Transverse colon (tissue), 4 donors: ENCODE measurements around the gene SP2. TPM values are rescaled to one million over a fixed set of nuclear protein-coding genes. Genes with fewer than 3 reads are reported as not detected.

Source experiments
- DNase-seq: peaks from one replicate; pipeline ENCODE4 v3.0.0-alpha.2; 2019
- H3K27ac ChIP-seq, 4 donors: fragments of 200-600 bp; sonication (generic); 2 replicates each; pipeline ENCODE4 v1.5.1; 2016 to 2018; ENCODE audit warnings: inconsistent platforms in 4 of 4
- H3K27me3 ChIP-seq: fragments of 200-600 bp; sonication (generic); 2 replicates; pipeline ENCODE4 v1.5.1; 2017; ENCODE audit warnings: inconsistent platforms
- H3K36me3 ChIP-seq, 4 donors: fragments of 200-600 bp; sonication (generic); 2 replicates each; pipeline ENCODE4 v1.5.1; 2017 to 2019; ENCODE audit warnings: inconsistent platforms in 4 of 4
- H3K4me1 ChIP-seq, 4 donors: fragments of 200-600 bp; sonication (generic); 2 replicates each; pipeline ENCODE4 v1.5.1; 2017 to 2020; ENCODE audit warnings: inconsistent platforms in 4 of 4
- H3K4me3 ChIP-seq, 4 donors: fragments of 200-600 bp; sonication (generic); 1 replicate in 1 of 4; 2 replicates in 3 of 4; pipeline versions ENCODE4 v1.5.1 to v1.6.1; 2017 to 2019; ENCODE audit warnings: inconsistent platforms in 4 of 4
- H3K9me3 ChIP-seq, 2 donors: fragments of 200-600 bp; sonication (generic); 2 replicates each; pipeline ENCODE4 v1.5.1; 2017 to 2019; ENCODE audit warnings: inconsistent platforms in 2 of 2
- EP300 ChIP-seq: sonication (generic); formaldehyde crosslinking; IDR thresholded peaks from one replicate; pipeline ENCODE4 v1.6.1; 2017; ENCODE audit warnings: antibody characterized with exemption, low read depth
- POLR2A ChIP-seq: fragments of 450-650 bp; IDR thresholded peaks from one replicate; pipeline ENCODE4 v1.6.1; 2016; ENCODE audit warnings: antibody characterized with exemption, mild to moderate bottlenecking, moderate library complexity
- POLR2AphosphoS5 ChIP-seq, 3 donors: sonication (generic); formaldehyde crosslinking; IDR thresholded peaks; one replicate each; pipeline ENCODE4 v1.6.1; 2016; ENCODE audit warnings: antibody characterized with exemption in 3 of 3
- WGBS, 2 donors: methylation state at CpG; one replicate each; pipeline ENCODE4 v1.1.5; 2018; ENCODE audit warnings: low coverage in 1 of 2; 5-methylcytosine and 5-hydroxymethylcytosine counted together
- in situ Hi-C, 4 donors: fragments of 200-750 bp; cut with MboI; loops; one replicate each; pipeline versions ENCODE4 v1.15.0 to v1.15.1; 2017; ENCODE audit warnings: low sequenced_read_pairs in 3 of 4, low pct_ligation_motif_present in 1 of 4, low pct_unique_long_range_greater_than_20kb in 1 of 4
- intact Hi-C: fragments of 100-400 bp; cut with DNase I; formaldehyde crosslinking; loops from one replicate; pipeline ENCODE4 v1.15.1; 2023; ENCODE audit warnings: low total_unique reads
- total RNA-seq, 4 donors: library from RNA; depleted of rRNA; stranded (reverse); fragments of >200 nt; gene quantifications; one replicate each; pipeline ENCODE4 v1.1.0, GENCODE V29; 2016
- TF ChIP-seq, protein P1 (sequence below), 5 experiments: fragments of 200-600 bp in 3 of 5; fragments of 450-650 bp in 2 of 5; sonication (generic) in 3 of 5; IDR thresholded peaks; 1 replicate in 2 of 5; 2 replicates in 3 of 5; pipeline ENCODE4 v1.5.1; 2016 to 2017; ENCODE audit warnings: antibody characterized with exemption in 5 of 5, inconsistent platforms in 3 of 5, mild to moderate bottlenecking in 2 of 5, moderate library complexity in 1 of 5

The SP2 gene
- total RNA-seq, 4 donors from 2014 or later, result 8.3 to 22.1 (median 17.4) TPM

GRCh38 chr17:47906443-47906842 lies 10.4 kb downstream of the SP2 start:
- Histone ChIP-seq H3K27ac (peak overlapping the region; percentile 66 to 88 (median 79)), H3K9me3 (no peaks in the 10 kb centered on the region), H3K4me3 (no peak overlapping the region), H3K27me3 (no peaks in the 10 kb centered on the region), H3K36me3 (no peaks in the 10 kb centered on the region), H3K4me1 (peaks cover 19 to 41% (median 21%) of the 10 kb centered on the region in 4 donors)
- in situ Hi-C loops (no loop called here), intact Hi-C loops (no loop called here)
- no peak for DNase-seq
- TF ChIP-seq EP300 (no peak), POLR2AphosphoS5 (IDR thresholded peaks at IDR 0.05) (no peak), POLR2A (no peak)
- TF ChIP-seq, protein P1, sequence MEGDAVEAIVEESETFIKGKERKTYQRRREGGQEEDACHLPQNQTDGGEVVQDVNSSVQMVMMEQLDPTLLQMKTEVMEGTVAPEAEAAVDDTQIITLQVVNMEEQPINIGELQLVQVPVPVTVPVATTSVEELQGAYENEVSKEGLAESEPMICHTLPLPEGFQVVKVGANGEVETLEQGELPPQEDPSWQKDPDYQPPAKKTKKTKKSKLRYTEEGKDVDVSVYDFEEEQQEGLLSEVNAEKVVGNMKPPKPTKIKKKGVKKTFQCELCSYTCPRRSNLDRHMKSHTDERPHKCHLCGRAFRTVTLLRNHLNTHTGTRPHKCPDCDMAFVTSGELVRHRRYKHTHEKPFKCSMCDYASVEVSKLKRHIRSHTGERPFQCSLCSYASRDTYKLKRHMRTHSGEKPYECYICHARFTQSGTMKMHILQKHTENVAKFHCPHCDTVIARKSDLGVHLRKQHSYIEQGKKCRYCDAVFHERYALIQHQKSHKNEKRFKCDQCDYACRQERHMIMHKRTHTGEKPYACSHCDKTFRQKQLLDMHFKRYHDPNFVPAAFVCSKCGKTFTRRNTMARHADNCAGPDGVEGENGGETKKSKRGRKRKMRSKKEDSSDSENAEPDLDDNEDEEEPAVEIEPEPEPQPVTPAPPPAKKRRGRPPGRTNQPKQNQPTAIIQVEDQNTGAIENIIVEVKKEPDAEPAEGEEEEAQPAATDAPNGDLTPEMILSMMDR (IDR thresholded peaks at IDR 0.05), result no peak
- 90 to 100% methylated on average over 1 to 3 of the region's 3 CpGs for WGBS, 2 donors

GRCh38 chr17:47907932-47908562 lies 12.0 kb downstream of the SP2 start:
- Histone ChIP-seq H3K9me3 (no peaks in the 10 kb centered on the region), H3K4me3 (no peak overlapping the region), H3K4me1 (peaks cover 19 to 41% (median 21%) of the 10 kb centered on the region in 4 donors), H3K27me3 (no peaks in the 10 kb centered on the region), H3K27ac (peak overlapping the region; percentile 1 to 77 (median 9)), H3K36me3 (no peaks in the 10 kb centered on the region)
- DNase-seq, result no peak
- no peak for TF ChIP-seq POLR2AphosphoS5 (IDR thresholded peaks at IDR 0.05)
- in situ Hi-C loops (no loop called here), intact Hi-C loops (no loop called here)
- 70 to 74% methylated on average over 6 to 8 of the region's 8 CpGs for WGBS, 2 donors

DNA sequence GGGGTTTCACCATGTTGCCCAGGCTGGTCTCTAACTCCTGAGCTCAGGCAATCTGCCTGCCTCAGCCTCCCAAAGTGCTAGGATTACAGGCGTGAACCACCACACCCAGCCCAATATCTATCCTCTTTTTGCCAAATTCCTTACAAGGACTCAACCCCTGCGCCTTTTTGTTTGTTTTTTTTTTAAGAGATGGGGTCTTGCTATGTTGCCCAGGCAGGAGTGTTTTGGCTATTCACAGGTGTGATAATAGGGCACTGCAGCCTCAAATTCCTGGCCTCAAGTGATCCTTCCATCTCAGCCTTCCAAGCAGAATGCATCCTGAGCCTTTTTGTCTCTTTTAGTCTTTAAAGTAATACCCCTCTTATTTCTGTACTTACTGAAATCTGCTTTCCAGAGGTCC lies 17.0 kb downstream of the SP2 start:
- Histone ChIP-seq H3K4me1 (peaks cover 0 to 8% (median 2%) of the 10 kb centered on the region in 4 donors), H3K36me3 (peaks cover 0 to 13% (median 4%) of the 10 kb centered on the region in 4 donors), H3K4me3 (no peak overlapping the region), H3K27me3 (no peaks in the 10 kb centered on the region), H3K27ac (no peak overlapping the region), H3K9me3 (no peaks in the 10 kb centered on the region)
- intact Hi-C loops, result no loop called here
- in situ Hi-C loops, result no loop called here
- no peak for TF ChIP-seq EP300
- TF ChIP-seq, protein P1 (IDR thresholded peaks at IDR 0.05), result no peak
- no peak for TF ChIP-seq POLR2AphosphoS5 (IDR thresholded peaks at IDR 0.05)
- TF ChIP-seq POLR2A, result no peak
- DNase-seq, result no peak
- WGBS, 2 donors, result 88 to 94% methylated on average over 1 to 2 of the region's 2 CpGs

DNA sequence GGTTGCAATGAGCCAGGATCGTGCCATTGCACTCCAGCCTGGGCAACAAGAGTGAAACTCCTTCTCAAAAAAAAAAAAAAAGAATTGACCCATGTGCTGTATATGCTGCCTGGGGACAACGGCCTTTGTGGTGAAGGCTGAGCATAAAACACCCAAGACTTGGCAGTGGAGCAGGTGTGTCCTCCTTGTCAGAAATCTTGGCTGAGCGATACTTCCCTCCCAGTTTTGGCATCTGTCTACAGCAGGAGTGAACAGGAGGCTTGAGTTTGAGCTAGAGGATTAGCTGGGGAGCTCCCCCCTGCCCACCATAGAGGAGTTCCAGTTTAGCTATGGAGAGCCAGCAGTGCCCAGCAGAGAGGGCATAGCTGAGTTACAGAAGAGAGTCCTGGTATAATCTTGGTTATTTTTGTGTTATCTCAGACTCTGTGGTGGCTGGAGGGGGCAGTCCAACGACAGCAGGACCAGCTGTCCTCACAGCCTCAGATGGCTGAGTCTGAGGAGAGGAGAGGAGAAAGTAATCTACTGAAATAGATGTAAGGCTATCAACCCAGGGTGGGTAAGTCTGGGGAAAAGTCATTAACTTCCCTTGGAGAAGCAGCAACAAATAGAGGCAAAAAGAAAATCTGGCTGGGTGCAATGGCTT lies 18.4 kb downstream of the SP2 start:
- 66 to 73% methylated on average over 3 to 4 of the region's 4 CpGs for WGBS, 2 donors
- in situ Hi-C loops, result no loop called here

More for the DNA sequence above, 18.4 kb downstream of the SP2 start:
- TF ChIP-seq POLR2AphosphoS5 (IDR thresholded peaks at IDR 0.05) (no peak), EP300 (no peak), POLR2A (no peak)
- TF ChIP-seq, protein P1 (IDR thresholded peaks at IDR 0.05), result no peak
- Histone ChIP-seq H3K4me3 (no peak overlapping the region), H3K27ac (no peak overlapping the region), H3K36me3 (peaks cover 0 to 13% (median 4%) of the 10 kb centered on the region in 4 donors), H3K9me3 (no peaks in the 10 kb centered on the region), H3K27me3 (no peaks in the 10 kb centered on the region), H3K4me1 (no peaks in the 10 kb centered on the region)
- intact Hi-C loops, result no loop called here
- DNase-seq, result no peak
